OCI-M2 (cell line): ENCODE results near the gene BANF2.
"Not testable (repeated sequence)": the region's sequence is repeated elsewhere in the genome, so short reads cannot be mapped to it uniquely, and the experiment has no call there.

ENCODE experiments used
- DNase-seq: peaks from one replicate; lab custom pipeline; 2025; ENCODE audit not compliant: unreplicated experiment; lab: John Stamatoyannopoulos, UW

BANF2 gene

DNA sequence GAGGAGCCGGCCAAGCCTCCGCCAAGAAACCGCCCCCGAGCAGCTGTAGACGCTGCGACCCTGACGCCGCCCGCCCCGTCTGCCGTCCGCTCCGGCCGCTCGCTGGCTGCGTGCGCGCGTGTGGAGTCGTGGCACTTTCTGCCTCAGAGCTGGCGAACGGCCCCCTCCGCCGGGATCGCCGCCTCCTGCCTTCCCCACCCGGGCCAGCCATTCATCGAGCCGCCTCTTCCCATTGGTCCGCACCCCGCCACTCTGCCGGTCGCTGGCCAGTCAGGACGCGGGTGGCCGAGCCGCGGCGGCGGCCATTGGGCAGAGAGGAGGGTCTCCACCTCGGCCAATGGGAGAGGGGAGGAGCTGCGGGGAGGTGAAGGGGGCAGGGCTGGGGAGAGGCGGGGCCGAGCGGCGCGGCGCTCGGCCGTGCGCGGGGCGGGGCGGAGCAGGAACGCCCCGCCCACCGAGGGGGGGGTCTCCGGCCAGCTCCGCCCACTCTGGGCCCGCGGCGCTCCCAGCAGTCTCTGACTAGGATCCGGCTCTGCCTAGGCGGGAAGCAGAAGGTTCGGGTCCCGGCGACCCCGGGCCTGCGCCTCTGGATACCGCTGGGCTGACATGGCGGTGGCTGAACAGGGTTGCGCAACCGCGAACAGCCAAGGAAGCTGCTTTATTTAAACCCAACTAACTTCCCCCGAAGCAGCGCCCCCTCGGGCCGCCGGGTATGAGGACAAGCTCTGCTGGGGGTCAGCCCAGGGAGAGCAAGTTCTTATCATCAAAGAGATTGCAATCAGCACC, 17.5 kb upstream of the BANF2 start, which contains the start of gene RRBP1:
TSS of gene RRBP1 (minus strand) at position 140 of the 786 bp plus-strand sequence. CDS start 21,735 bp downstream, outside the sequence.
- peak; percentile 87 for DNase-seq

- DNase-seq = no peak
Measured at GRCh38 chr20:17682889-17683198, 16.9 kb upstream of the BANF2 start.

DNA sequence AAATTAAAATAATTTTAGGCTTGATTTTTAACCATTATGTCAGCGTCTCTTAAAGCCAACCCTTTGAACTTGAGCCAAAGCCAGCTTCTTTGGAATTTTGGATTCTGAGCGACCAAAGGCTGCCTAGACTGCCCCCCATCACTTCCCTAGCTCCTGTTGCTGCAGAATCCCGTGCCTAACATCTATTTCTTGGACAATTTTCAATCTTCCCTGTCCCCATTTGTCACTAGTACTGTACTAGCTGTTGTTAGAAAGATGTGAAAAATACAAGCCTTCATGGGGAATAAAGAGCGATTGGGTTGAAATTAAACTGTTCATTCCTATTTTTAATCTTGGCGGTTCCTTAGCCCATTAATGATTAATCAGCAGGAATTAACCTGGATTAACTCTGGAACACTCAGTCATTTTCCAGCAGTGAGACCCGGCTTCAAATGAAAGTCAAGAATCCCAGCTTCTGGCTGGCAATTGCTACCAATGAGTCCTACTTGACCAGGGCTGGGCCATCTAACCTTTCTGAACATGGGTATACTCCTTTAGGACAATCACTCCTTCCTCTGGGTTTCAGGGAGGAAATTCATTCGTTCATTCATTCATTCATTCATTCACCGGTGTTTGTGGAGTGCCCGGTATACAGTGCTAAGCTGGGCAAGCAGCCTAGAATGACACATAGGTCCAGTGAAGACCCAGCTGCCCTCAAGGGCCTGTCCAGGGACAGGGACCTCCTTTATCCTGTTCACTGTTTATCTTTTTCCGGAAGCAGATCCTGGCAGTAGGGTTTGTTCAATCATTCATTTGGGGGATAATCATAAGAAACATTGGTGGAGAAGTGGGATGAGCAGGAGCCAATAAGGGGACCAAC, 16.3 kb upstream of the BANF2 start:
- no peak for DNase-seq

GRCh38 chr20:17684077-17684888, 15.5 kb upstream of the BANF2 start:
- no peak for DNase-seq

GRCh38 chr20:17685168-17685567, 14.6 kb upstream of the BANF2 start:
- DNase-seq = no peak

DNA sequence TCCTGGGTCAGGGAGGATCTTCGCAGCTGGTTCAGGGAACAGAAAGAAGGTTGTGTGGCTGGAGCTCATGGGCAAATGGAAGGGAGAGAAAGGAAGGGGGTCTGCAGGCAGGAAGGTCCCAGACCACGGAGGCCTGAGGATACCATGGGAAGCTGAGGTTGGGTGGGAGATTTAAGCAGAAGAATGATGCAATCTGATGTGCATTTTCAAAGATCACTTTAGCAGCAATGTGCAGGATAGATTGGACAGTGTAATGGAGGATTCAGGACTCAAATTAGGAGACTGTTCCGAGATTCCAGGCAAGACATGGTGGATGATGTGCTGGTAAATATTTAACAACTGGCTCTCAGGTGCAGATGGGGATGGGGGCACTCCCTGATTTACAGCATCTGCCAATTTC, 12.0 kb upstream of the BANF2 start:
- DNase-seq = no peak

- DNase-seq = no peak
Measured at GRCh38 chr20:17688965-17689364, 10.8 kb upstream of the BANF2 start.

DNA sequence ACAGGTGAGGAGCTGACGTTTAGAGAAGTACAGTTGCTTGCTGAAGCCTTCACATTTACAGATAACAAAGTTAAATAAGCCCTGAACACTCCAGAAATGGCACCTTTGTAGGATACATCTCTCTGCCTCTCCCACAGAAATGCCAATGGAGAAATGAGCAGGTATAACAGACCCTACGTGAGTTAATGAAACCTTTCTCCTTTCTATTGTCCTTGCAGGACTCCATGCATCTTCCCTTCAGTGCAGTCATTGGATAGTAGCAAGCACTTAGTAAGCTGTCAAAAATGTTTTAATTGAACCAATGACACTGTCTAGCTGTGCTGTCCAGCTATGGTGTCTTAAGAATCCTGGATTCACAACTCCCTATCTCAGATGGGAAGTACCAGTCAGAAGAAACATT, 9.6 kb upstream of the BANF2 start:
- no peak for DNase-seq

GRCh38 chr20:17691758-17692157, 8.0 kb upstream of the BANF2 start:
- no peak for DNase-seq

DNA sequence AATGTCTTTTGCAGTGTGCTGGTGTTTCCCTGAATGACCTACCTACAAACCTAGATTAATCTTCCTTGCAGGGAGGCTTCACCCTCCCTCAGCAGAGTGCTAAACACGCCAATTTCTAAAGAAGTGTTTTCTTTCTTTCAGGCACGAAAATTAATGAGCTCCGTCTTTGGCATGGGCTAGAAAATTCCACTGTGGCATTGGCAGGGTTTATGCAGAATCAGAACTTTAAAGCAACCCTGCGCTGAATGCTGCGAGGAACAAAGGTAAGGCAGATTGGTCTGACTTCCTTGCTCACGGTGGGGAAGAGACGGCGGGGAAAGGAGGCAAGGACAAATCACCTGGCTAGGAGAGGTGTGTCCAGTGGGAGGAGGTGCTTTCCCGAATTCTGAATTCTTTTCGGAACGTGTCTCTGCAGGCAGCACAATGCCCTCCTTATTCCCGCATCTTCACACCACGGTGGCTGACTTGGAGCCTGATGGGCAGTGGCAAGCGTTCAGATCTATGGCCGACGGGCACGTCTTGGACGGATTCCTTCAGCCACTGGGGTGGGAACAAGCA, 6.2 kb upstream of the BANF2 start:
- no peak for DNase-seq

DNA sequence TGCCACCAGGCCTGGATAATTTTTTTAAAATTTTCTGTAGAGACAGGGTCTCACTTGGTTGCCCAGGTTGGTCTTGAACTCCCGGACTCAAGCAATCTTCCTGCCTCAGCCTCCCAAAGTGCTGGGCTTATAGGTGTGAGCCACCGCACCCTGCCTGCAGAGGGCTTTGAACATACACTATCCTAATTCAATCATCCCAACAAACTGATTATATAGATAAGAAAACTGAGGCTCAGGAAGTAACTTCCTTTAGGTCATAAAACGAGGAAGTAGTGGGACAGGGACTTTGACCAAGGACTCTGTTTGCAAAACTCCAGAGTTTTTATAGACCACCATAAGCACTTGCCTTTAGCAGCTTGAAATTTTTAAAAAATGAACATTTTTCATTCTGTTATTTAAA, 5.0 kb upstream of the BANF2 start:
- DNase-seq = no peak

- DNase-seq = no peak
Measured at GRCh38 chr20:17696287-17696686, 3.5 kb upstream of the BANF2 start.

GRCh38 chr20:17697171-17697570, 2.6 kb upstream of the BANF2 start:
- no peak for DNase-seq

DNA sequence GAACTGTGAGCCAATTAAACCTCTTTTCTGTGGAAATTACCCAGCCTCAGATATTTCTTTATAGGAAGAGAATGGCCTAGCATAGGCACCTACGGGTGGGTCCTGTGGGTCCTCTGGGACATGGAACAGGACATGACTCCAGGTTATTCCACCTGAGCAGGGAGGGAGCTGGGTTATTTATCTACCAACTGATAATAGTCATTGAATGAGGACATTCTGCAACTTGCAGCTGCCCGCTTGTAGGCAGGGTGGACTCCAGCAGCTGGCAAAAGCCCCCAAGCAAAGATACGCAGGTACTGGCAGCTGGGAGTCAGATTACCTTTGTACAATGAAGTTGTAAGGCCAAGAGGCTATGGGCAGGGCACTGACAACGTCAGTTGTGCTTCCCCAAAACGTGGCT, 1.4 kb upstream of the BANF2 start:
- no peak for DNase-seq

- no peak for DNase-seq
Measured at GRCh38 chr20:17700637-17701036, 871 bp downstream of the BANF2 start.

DNA sequence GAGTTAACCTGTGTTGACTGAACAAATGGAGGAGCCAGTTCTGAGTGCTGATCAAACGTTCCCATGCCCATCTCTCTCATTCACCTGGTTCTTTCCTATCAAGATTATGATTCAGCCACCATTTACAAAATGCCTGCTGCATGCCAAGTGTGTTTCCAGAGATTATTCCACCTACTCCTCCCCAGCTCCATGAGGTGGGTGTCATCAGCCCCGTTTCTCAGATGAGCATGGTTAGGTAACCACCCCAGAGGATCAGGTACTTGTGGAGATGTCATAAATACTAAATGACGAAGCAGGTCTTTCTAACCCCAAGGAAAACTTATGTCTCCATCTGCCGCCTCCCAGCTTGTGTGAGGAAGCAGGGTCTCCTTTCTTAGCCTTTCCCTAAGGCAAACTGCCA, 2.1 kb downstream of the BANF2 start:
- DNase-seq = no peak

GRCh38 chr20:17704589-17705317, 5.0 kb downstream of the BANF2 start:
- no peak for DNase-seq

DNA sequence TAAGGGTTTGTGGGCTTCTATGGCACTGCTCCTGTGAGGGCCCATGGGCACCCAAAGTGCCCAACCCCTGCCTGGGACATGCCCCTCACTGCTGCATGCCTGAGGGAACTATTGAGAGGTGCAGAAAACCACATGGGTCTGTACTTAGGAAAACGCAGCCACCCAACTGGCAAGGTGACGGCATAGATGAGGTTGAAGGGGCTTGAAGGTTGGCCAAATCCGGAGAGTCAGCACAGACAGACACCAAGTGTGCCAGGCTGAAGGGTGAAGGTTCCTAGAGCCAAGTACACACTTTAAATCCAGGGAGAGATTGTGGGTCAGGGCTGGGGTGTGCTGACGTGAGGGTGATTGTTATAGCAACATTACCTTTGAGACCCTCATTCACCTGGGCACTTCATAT, 6.2 kb downstream of the BANF2 start:
- no peak for DNase-seq

GRCh38 chr20:17706632-17707031, 6.9 kb downstream of the BANF2 start:
- no peak for DNase-seq

GRCh38 chr20:17707951-17708350, 8.2 kb downstream of the BANF2 start:
- DNase-seq = not testable (repeated sequence)
